HuH-7 (cell line): ENCODE data around the gene CAMK1.
A peak's percentile ranks its signal among the peaks of the same experiment; 100 is the strongest.

Experiments used
- DNase-seq: peaks from one replicate; pipeline ENCODE4 v3.0.0; 2011; ENCODE audit warnings: low spot score

The CAMK1 gene

GRCh38 chr3:9742560-9742959 lies 27.2 kb downstream of the CAMK1 start:
- no peak for DNase-seq

GRCh38 chr3:9739181-9739580 lies 30.6 kb downstream of the CAMK1 start:
- DNase-seq, result no peak

- DNase-seq, result no peak
Measured at GRCh38 chr3:9736831-9737230, 32.9 kb downstream of the CAMK1 start.

- DNase-seq, result no peak
Measured at GRCh38 chr3:9732740-9733115, 37.0 kb downstream of the CAMK1 start.

GRCh38 chr3:9732080-9732739 lies 37.5 kb downstream of the CAMK1 start:
- peak; percentile 56 for DNase-seq

- DNase-seq, result peak; percentile 100
Measured at GRCh38 chr3:9731206-9732079, 38.3 kb downstream of the CAMK1 start, which contains the start of gene BRPF1. TSS of gene BRPF1 (plus strand) at chr3:9731735. CDS start at chr3:9734141, 2,406 bp downstream.

- DNase-seq, result peak; percentile 87
Measured at GRCh38 chr3:9730657-9731205, 39.0 kb downstream of the CAMK1 start.

GRCh38 chr3:9729419-9729818 lies 40.3 kb downstream of the CAMK1 start:
- no peak for DNase-seq

- no peak for DNase-seq
Measured at GRCh38 chr3:9727743-9728142, 42.0 kb downstream of the CAMK1 start.

- peak; percentile 81 for DNase-seq
Measured at GRCh38 chr3:9727041-9727595, 42.6 kb downstream of the CAMK1 start.

GRCh38 chr3:9725775-9726515 lies 43.8 kb downstream of the CAMK1 start:
- no peak for DNase-seq

- no peak for DNase-seq
Measured at GRCh38 chr3:9721700-9722060, 48.1 kb downstream of the CAMK1 start.

GRCh38 chr3:9721015-9721699 lies 48.6 kb downstream of the CAMK1 start:
- no peak for DNase-seq

GRCh38 chr3:9718118-9718517 lies 51.6 kb downstream of the CAMK1 start:
- DNase-seq, result no peak

GRCh38 chr3:9717563-9717962 lies 52.2 kb downstream of the CAMK1 start:
- no peak for DNase-seq

GRCh38 chr3:9716801-9717555 lies 52.8 kb downstream of the CAMK1 start:
- DNase-seq, result no peak

GRCh38 chr3:9715764-9716437 lies 53.8 kb downstream of the CAMK1 start:
- DNase-seq, result peak; percentile 71

GRCh38 chr3:9715136-9715535 lies 54.6 kb downstream of the CAMK1 start:
- no peak for DNase-seq

GRCh38 chr3:9713142-9713541 lies 56.6 kb downstream of the CAMK1 start:
- DNase-seq, result no peak

GRCh38 chr3:9712415-9712814 lies 57.3 kb downstream of the CAMK1 start:
- DNase-seq, result no peak
